Epithelial cell of prostate (primary cell): ENCODE measurements around the gene SSMEM1.
"Not testable (repeated sequence)": the region's sequence is repeated elsewhere in the genome, so short reads cannot be mapped to it uniquely, and the experiment has no call there.

Experiments used
- DNase-seq: peaks from one replicate; pipeline ENCODE4 v3.0.0-alpha.2; 2011; ENCODE audit warnings: low read depth, low spot score
- H3K27ac ChIP-seq: fragments of 450-650 bp; 2 replicates; pipeline ENCODE4 v1.5.1; 2017; ENCODE audit warnings: mild to moderate bottlenecking

Gene SSMEM1

DNA sequence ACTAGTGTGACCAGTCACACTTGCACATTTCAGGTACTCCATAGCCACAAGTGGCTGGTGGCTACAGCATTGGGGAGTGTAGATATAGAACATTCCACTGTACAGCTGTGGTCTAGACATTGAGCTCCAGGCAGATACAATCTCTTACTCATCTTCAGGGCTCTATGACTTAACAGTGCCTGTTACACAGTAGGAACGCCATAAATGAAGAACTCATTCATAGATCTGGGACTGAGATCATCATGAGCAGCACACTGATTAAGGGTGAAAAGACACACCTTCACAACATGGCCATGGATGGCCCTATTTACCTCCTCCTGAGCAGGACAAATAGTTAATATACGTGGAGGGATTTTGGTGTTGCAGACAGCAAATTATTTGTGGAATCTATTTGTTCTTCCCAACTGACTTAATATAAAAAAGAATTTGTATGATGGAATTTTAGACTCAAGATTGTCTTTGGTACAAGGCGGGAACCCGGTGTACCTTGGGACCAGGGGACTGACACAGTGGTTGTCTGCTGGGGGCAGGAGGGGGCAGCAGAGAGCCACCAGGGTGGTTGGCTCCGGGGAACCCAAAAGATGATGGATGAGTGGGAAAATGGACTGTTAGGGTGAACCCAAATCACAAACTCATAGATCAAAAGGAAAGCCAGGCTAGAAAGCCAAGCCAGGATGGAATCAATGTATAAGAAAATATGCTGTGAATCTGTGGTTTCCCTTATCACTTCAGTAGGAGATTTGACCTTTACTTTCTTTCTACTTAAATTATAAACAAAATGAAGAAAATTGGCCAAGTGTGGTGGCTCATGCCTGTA is 34.7 kb downstream of the SSMEM1 start:
- DNase-seq, result peak; percentile 86
- H3K27ac ChIP-seq, result peak overlapping the region; percentile 53

DNA sequence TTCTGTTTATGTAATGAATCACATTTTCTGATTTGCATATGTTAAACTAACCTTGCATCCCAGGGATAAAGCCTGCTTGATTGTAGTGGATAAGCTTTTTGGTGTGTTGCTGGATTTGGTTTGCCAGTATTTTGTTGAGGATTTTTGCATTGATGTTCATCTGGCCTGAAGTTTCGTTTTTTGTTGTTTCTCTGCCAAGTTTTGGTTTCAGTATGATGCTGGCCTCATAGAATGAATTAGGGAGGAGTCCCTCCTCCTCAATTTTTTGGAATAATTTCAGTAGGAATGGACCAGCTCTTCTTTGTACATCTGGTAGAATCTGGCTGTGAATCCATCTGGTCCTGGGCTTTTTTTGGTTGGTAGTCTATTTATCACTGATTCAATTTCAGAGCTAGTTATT is 35.8 kb downstream of the SSMEM1 start:
- H3K27ac ChIP-seq, DNase-seq: not testable (repeated sequence)

DNA sequence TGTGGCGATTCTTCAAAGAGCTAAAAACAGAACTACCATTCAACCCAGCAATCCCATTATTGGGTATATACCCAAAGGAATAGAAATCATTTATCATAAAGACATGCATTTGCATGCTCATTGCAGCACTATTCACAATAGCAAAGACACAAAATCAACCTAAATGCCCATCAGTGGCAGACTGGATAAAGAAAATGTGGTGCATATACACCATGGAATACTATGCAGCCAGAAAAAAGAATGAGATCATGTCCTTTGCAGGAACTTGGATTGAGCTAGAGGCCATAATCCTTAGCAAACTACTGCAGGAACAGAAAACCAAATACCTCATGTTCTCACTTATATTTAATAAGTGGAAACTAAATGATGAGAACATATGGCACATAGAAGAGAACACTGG is 38.8 kb downstream of the SSMEM1 start:
- not testable (repeated sequence) for DNase-seq

DNA sequence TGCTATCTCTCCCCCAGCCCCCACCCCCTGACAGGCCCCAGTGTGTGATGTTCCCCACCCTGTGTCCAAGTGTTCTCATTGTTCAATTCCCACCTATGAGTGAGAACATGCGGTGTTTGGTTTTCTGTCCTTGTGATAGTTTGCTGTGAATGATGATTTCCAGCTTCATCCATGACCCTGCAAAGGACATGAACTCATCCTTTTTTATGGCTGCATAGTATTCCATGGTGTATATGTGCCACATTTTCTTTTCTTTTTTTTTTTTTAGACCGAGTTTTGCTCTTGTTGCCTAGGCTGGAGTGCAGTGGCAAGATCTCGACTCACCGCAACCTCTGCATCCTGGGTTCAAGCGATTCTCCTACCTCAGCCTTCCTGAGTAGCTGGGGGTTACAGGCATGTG is 41.2 kb downstream of the SSMEM1 start:
- DNase-seq, H3K27ac ChIP-seq: not testable (repeated sequence)

More for the DNA sequence above, 38.8 kb downstream of the SSMEM1 start:
- H3K27ac ChIP-seq, result not testable (repeated sequence)

DNA sequence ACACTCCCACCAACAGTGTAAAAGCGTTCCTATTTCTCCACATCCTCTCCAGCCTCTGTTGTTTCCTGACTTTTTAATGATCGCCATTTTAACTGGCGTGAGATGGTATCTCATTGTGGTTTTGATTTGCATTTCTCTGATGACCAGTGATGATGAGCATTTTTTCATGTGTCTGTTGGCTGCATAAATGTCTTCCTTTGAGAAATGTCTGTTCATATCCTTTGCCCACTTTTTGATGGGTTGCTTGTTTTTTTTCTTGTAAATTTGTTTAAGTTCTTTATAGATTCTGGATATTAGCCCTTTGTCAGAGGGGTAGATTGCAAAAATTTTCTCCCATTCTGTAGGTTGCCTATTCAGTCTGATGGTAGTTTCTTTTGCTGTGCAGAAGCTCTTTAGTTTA is 42.0 kb downstream of the SSMEM1 start:
- DNase-seq, H3K27ac ChIP-seq: not testable (repeated sequence)

DNA sequence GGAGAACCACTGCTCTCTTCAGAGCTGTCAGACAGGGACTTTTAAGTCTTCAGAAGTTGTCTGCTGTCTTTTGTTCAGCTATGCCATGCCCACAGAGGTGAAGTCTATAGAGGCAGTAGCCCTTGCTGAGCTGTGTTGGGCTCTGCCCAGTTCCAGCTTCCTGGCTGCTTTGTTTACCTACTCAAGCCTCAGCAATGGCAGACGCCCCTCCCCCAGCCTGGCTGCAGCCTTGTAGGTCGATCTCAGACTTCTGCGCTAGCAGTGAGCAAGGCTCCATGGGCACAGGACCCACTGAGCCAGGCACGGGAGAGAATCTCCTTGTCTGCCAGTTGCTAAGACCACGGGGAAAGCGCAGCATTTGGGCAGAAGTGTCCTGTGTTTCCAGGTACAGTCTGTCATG is 46.9 kb downstream of the SSMEM1 start:
- H3K27ac ChIP-seq, result no peak overlapping the region
- no peak for DNase-seq

DNA sequence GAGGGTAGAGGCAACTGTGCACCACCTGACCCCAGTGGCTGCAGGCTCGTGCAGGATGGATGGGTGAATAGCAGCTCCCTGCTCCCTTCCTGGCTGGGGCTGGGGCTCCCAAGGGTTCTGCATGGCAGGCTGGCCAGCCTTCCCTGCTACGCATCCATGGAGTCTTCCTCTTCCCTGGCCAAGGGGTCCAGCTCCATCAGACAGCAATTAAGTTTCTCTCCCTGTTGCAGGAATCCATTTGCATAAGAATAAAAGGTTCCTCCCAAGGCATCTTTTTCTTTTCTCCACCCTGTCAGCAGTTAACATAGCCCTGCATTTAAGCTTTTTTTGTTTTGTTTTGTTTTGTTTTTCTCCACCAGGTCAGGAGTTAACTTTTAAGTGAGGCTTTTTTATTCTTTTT is 49.0 kb downstream of the SSMEM1 start:
- H3K27ac ChIP-seq, result no peak overlapping the region

DNA sequence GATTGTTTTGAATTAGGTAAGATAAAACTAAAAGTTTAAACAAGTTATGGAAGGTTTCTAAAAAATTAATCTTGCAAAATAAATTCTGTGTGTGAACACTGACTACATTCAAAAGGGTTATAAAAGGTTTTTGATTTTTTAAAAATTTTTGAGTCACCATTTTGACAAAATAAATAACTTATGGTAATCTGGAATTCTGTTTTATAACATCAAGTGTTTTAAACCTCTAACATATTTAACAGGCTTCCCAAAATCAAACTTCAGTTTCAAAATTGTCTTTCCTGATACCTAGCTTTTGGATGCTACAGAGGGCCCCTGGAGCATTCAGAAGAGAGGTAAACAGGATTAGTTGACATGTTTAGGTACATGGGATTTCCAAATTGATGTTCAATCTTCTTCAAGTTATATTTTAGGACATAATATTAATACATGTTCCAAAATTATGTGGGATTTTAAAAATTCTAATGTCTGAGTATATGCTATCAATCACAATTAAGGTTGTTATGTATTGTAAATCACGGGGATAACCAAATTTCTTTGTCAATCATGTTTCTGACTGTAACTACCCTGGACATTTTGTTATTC is 50.9 kb downstream of the SSMEM1 start:
- DNase-seq, result no peak
- H3K27ac ChIP-seq, result no peak overlapping the region

More for the DNA sequence above, 49.0 kb downstream of the SSMEM1 start:
- DNase-seq, result no peak

DNA sequence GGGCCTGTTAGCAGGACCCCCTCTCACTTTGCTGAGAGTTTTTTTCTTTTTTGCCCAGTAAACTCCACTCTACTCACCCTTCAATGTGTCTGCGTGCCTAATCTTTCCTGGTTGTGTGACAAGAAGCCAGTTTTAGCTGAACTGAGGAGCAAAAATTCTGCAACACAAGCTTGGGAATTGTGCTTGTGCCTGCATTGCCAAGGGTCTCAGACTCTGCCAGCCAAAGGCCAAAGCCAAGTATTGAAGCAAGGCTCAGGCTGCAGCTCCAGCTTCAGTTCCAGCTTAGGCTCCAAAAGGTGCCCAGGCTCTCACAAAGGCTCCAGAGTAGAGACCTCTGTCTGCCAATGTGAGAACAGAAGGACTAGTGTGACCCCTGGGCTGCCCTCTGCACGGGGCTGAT is 54.8 kb downstream of the SSMEM1 start:
- no peak for DNase-seq
- no peak overlapping the region for H3K27ac ChIP-seq

DNA sequence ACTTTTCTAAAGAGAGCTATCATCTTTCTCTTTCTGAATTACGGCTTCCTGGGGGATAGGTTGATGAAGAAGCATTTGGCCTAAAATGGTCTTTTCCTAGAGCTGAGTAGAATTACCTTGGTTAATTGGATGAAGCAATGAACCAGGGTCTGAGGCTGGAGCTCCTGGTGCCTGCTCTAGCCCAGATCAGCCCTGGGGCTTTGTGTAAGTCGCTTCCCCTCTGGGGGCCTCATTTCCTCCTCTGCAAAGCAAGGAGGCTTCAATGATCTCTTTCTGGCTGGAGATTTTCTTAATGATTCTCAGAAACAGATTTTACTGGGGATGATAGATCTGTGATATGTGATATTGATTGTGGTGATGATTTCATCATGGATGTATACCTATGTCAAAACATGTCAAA is 55.5 kb downstream of the SSMEM1 start:
- DNase-seq, result no peak
- H3K27ac ChIP-seq, result no peak overlapping the region
